Endometrium (tissue), 2 donors: ENCODE measurements around the gene SSR1.
"Not testable (repeated sequence)": the region's sequence is repeated elsewhere in the genome, so short reads cannot be mapped to it uniquely, and the experiment has no call there.

Experiments used
- FAIRE-seq: peaks from 2 replicates; lab custom pipeline; 2012; peaks lifted over from hg19 to GRCh38; lab: Jason Lieb, UNC
- donor health status: control.
- donor health status: control.

Gene SSR1

DNA sequence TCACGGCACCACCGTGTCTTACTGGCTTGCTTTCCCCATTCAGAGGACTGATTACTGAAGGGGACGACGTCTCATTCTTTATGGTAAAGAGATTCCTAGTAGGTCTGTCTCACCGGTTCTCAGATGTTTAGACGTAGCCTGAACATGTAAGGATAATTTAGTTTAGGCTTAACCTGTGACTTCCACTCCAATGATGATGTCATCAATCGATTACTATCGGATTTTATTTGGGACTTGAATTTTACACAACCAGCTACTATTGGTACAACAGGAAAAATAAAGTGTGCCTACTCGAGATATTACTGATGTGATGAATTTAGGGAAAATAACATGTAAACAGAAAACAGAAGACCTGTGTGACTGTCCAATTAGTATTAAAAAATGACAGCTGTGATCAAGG is 4.5 kb upstream of the SSR1 start:
- FAIRE-seq = no peak

GRCh38 chr6:7316658-7317533 is 3.9 kb upstream of the SSR1 start:
- FAIRE-seq = no peak

GRCh38 chr6:7315948-7316365 is 3.0 kb upstream of the SSR1 start:
- no peak for FAIRE-seq

DNA sequence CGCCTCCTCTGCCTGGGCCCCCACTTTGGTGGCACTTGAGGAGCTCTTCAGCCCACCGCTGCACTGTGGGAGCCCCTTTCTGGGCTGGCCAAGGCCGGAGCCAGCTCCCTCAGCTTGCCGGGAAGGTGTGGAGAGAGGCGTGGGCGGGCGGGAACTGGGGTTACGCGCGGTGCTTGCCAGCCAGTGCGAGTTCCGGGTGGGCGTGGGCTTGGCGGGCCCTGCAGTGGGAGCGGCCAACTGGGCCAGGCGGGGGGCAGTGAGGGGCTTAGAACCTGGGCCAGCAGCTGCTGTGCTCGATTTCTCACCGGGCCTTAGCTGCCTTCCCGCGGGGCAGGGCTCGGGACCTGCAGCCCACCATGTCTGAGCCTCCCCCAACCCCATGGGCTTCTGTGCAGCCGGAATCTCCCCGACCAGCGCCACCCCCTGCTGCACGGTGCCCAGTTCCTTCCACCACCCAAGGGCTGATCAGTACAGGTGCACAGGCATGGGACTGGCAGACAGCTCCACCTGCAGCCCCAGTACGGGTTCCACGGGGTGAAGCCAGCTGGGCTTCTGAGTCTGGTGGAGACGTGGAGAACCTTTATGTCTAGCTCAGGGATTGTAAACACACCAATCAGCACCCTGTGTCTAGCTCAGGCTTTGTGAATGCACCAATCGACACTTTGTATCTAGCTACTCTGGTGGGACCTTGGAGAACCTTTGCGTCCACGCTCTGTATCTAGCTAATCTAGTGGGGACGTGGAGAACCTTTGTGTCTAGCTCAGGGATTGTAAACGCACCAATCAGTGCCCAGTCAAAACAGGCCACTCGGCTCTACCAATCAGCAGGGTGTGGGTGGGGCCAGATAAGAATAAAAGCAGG is 2.3 kb upstream of the SSR1 start:
- FAIRE-seq = not testable (repeated sequence)

DNA sequence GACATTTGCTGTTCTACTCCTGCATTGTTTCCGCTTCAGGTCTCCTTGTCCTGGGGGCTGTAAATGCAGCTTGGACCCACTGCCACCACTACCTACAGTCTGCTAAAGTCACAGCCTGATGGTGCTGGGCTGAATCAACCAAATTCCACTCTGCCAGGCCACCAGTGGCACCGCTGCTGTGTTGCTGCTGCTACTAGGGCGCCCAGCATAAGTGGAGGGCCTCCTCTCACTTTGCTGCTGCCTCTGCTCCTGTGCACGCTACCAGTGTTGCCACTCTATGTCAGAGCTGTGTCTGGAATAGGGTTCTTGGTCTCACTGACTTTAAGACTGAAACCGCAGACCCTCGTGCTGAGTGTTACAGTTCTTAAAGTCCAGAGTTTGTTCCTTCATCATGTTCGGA is 1.4 kb upstream of the SSR1 start:
- FAIRE-seq = no peak

- no peak for FAIRE-seq
Measured at GRCh38 chr6:7313505-7314165, 636 bp upstream of the SSR1 start.

DNA sequence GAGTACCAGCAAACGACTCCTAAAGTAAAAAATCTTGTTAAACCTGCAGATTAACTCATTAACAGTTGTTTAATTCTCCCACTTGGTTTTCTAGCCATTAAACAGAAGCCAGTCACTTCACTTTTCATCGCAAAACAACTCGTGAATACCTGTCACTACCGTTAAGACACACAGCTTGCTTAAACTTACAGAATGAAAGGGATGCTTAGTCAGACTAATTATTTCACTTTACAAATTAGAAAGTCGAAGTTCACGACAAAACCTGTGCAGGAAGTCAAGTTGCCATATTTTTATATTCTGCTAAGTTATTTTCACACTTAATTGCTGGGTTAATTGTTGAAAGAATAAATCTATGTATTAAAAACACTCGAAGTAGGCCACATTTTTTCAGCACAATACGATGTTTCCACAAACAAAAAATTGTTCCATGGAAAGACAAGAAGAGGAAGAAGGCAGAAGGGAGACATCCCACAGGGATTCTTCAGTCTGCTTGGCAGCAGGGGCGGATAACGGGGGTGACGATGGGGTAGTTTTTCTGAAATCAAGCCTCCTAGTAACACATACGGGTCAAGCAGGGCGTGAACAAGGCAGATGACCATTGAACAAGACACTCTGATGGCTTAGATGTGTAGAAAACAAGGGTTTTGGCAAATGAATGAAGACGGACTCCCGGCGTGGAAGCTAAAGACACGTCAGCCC is 933 bp downstream of the SSR1 start:
- FAIRE-seq = no peak

GRCh38 chr6:7311176-7311575 is 1.8 kb downstream of the SSR1 start:
- FAIRE-seq = no peak

DNA sequence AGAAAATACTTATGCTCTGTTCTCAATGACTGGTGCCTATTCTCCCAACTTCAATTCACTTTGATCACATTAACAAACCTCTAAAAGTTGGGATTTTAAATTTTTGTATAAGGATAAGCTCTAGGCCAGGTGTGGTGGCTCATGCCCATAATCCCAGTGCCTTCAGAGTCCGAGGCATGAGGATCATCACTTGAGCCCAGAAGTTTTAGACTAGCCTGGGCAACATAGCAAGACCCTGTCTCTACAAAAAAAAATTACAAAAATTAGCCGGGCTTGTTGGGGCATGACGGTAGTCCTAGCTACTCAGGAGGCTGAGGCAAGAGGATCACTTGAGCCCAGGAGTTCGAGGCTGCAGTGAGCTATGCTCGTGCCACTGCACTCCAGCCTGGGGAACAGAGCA is 3.9 kb downstream of the SSR1 start:
- no peak for FAIRE-seq

DNA sequence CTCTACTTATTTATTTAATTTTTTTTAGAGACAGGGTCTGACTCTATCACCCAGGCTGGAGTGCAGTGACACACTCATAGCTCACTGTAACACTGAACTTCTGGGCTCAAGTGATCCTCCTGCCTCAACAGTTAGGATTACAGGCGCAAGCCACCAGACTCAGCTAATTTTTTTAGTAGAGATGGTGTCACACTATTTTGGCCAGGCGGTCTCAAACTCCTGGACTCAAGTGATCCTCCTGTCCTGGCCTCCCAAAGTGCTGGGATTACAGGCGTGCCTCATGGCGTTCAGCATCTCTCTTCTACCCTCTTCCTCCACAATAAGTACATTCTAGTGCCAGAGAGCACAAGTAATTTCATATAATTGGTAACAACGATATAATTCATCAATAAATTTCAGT is 5.5 kb downstream of the SSR1 start:
- no peak for FAIRE-seq

DNA sequence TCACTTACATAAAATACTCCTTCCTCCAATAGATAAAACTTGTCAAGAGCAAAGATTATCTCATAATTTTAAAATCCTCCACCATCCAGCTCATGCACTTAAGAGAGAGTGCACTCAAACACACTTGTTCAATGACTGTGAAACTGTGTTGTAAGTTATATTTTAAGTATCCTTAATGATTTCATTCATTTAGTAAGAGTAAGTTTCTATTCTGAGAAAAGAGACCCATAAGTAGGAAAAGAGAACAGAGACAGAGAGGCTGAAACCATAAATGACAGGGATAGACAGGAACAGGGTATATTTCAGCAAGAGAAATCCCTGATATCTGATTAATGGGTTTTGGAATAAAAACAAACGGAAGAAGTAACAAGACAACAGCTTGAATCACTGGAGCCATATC is 8.2 kb downstream of the SSR1 start:
- FAIRE-seq = no peak

DNA sequence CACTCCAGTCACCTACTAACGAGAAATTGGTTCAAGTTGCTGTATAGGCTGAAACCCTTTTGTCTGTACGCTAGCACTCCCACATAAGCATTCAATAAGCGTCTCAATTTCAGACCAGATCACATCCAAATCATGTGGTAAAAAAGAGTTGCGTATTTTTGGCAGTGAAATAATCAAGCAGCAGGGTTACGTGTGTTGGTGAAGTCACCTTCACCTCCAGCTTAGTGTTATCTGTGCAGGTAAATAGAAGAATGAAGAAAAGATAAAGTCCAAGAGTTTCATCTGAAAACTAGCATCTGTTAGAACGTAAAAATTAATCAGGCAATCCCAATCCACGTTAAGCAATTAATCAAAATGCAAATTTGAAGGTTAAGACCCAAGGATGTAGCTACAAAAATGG is 11.3 kb downstream of the SSR1 start:
- FAIRE-seq = no peak

GRCh38 chr6:7300926-7301325 is 12.1 kb downstream of the SSR1 start:
- no peak for FAIRE-seq

- FAIRE-seq = no peak
Measured at GRCh38 chr6:7298113-7298512, 14.9 kb downstream of the SSR1 start.

GRCh38 chr6:7296602-7297001 is 16.4 kb downstream of the SSR1 start:
- FAIRE-seq = no peak

DNA sequence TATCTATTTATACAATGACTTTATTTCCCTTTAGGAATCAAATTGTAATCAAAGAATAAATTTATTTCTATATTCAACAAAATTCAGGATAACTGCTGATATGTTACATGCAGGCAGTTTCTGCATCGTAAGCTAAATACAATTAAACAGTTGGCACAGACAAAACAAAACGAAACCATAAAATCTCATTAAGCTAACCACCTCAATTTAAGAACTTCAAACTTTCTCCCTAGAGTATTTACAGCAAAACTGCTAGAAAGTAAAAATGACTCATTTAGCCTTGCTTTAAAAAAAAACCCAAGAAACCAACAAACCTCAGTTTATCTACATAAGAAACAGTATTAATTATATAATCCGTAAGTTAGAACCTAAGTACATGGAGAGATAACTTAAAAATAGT is 17.1 kb downstream of the SSR1 start:
- no peak for FAIRE-seq

- FAIRE-seq = no peak
Measured at GRCh38 chr6:7292596-7293255, 20.3 kb downstream of the SSR1 start.

GRCh38 chr6:7290079-7290478 is 22.9 kb downstream of the SSR1 start:
- no peak for FAIRE-seq

- FAIRE-seq = no peak
Measured at GRCh38 chr6:7285416-7285815, 27.6 kb downstream of the SSR1 start.

GRCh38 chr6:7283676-7284075 is 29.3 kb downstream of the SSR1 start:
- no peak for FAIRE-seq

GRCh38 chr6:7282097-7282906 is 30.7 kb downstream of the SSR1 start:
- no peak for FAIRE-seq
